Suprapubic skin (tissue), 4 donors: ENCODE data around the gene RAD23A. TPM values are rescaled to one million over a fixed set of nuclear protein-coding genes. Genes with fewer than 3 reads are reported as not detected.
"Not testable (repeated sequence)": the region's sequence is repeated elsewhere in the genome, so short reads cannot be mapped to it uniquely, and the experiment has no call there.

Experiments used
- DNase-seq, 2 donors: peaks; one replicate each; pipeline ENCODE4 v3.0.0-alpha.2; 2019; ENCODE audit warnings: low spot score in 2 of 2
- H3K27ac ChIP-seq: fragments of 200-600 bp; sonication (generic); one replicate; pipeline ENCODE4 v1.5.1; 2019
- H3K27me3 ChIP-seq: fragments of 200-600 bp; sonication (generic); one replicate; pipeline ENCODE4 v1.5.1; 2019
- H3K36me3 ChIP-seq: fragments of 200-600 bp; sonication (generic); one replicate; pipeline ENCODE4 v1.5.1; 2019
- H3K4me1 ChIP-seq: fragments of 200-600 bp; sonication (generic); one replicate; pipeline ENCODE4 v1.5.1; 2019
- H3K4me3 ChIP-seq: fragments of 200-600 bp; sonication (generic); one replicate; pipeline ENCODE4 v1.5.1; 2019; ENCODE audit warnings: mild to moderate bottlenecking
- H3K9me3 ChIP-seq: fragments of 200-600 bp; sonication (generic); one replicate; pipeline ENCODE4 v1.5.1; 2019
- CTCF ChIP-seq, 2 donors: fragments of 200-600 bp in 1 of 2; fragments of 450-650 bp in 1 of 2; sonication (generic) in 1 of 2; IDR thresholded peaks; one replicate each; pipeline ENCODE4 v1.5.1; 2016 to 2019; ENCODE audit warnings: antibody characterized with exemption in 2 of 2, mild to moderate bottlenecking in 1 of 2, moderate library complexity in 1 of 2
- EP300 ChIP-seq: sonication (generic); formaldehyde crosslinking; IDR thresholded peaks from one replicate; pipeline ENCODE4 v1.6.1; 2017; ENCODE audit warnings: antibody characterized with exemption
- POLR2A ChIP-seq, 2 donors: fragments of 450-650 bp; IDR thresholded peaks; one replicate each; pipeline ENCODE4 v1.6.1; 2017; ENCODE audit warnings: antibody characterized with exemption in 2 of 2, mild to moderate bottlenecking in 2 of 2, moderate library complexity in 2 of 2
- POLR2AphosphoS5 ChIP-seq, 3 donors: sonication (generic); formaldehyde crosslinking; IDR thresholded peaks; one replicate each; pipeline ENCODE4 v1.6.1; 2017; ENCODE audit warnings: antibody characterized with exemption in 3 of 3
- WGBS: methylation state at CpG from one replicate; pipeline ENCODE4 v1.1.5; 2018; 5-methylcytosine and 5-hydroxymethylcytosine counted together
- total RNA-seq, 4 donors: library from RNA; depleted of rRNA; stranded (reverse); fragments of >200 nt; gene quantifications; one replicate each; pipeline ENCODE4 v1.1.0, GENCODE V29; 2016

The RAD23A gene
- total RNA-seq, 4 donors from 2014 or later: 95.4 to 120 (median 109) TPM

GRCh38 chr19:12953138-12953798 lies 7.6 kb downstream of the RAD23A start:
- TF ChIP-seq CTCF (IDR thresholded peaks at IDR 0.05) (no peak), POLR2A (IDR thresholded peaks at IDR 0.05) (no peak), POLR2AphosphoS5 (IDR thresholded peaks at IDR 0.05) (no peak), EP300 (no peak)
- peaks cover 44% of the 10 kb centered on the region for H3K4me1 ChIP-seq
- WGBS: 59% methylated on average over 11 of the region's 11 CpGs
- H3K27me3 ChIP-seq: no peaks in the 10 kb centered on the region
- H3K27ac ChIP-seq: no peak overlapping the region
- no peak overlapping the region for H3K4me3 ChIP-seq
- no peaks in the 10 kb centered on the region for H3K9me3 ChIP-seq
- DNase-seq: no peak
- H3K36me3 ChIP-seq: peaks cover 64% of the 10 kb centered on the region

- Histone ChIP-seq H3K9me3 (no peaks in the 10 kb centered on the region), H3K4me3 (no peak overlapping the region), H3K27me3 (no peaks in the 10 kb centered on the region), H3K36me3 (peaks cover 57% of the 10 kb centered on the region), H3K27ac (peak overlapping the region; percentile 37), H3K4me1 (peaks cover 44% of the 10 kb centered on the region)
- WGBS: 38% methylated on average over 12 of the region's 12 CpGs
- TF ChIP-seq CTCF (IDR thresholded peaks at IDR 0.05) (no peak), EP300 (no peak), POLR2A (IDR thresholded peaks at IDR 0.05) (no peak), POLR2AphosphoS5 (IDR thresholded peaks at IDR 0.05) (no peak)
- no peak for DNase-seq
Observed at GRCh38 chr19:12953799-12954611, 8.3 kb downstream of the RAD23A start.

GRCh38 chr19:12954612-12954962 lies 8.9 kb downstream of the RAD23A start:
- DNase-seq: no peak
- H3K27ac ChIP-seq: peak overlapping the region; percentile 37
- no peaks in the 10 kb centered on the region for H3K27me3 ChIP-seq
- WGBS: 0% methylated on average over 1 of the region's 1 CpG
- peaks cover 44% of the 10 kb centered on the region for H3K4me1 ChIP-seq
- no peak overlapping the region for H3K4me3 ChIP-seq
- TF ChIP-seq POLR2AphosphoS5 (IDR thresholded peaks at IDR 0.05): no peak
- TF ChIP-seq CTCF (IDR thresholded peaks at IDR 0.05): no peak
- no peak for TF ChIP-seq EP300
- TF ChIP-seq POLR2A (IDR thresholded peaks at IDR 0.05): no peak
- no peaks in the 10 kb centered on the region for H3K9me3 ChIP-seq
- peaks cover 51% of the 10 kb centered on the region for H3K36me3 ChIP-seq

DNA sequence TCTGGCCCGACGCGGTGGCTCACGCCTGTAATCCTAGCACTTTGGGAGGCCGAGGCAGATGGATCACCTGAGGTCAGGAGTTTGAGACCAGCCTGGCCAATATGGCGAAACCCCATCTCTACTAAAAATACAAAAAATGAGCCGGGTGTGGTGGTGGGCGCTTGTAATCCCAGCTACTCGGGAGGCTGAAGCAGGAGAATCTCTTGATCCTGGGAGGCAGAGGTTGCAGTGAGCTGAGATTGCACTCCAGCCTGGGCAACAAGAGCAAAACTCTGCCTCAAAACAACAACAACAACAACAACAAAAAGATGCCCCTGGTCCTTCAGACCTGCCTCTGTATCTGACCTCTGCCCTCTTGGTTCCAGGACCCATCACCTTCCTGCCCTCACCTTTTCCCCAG lies 9.9 kb downstream of the RAD23A start:
- 89% methylated on average over 9 of the region's 9 CpGs for WGBS
- not testable (repeated sequence) for H3K27me3 ChIP-seq, H3K9me3 ChIP-seq, DNase-seq, H3K27ac ChIP-seq, H3K4me3 ChIP-seq
- Histone ChIP-seq H3K4me1 (peaks cover 44% of the 10 kb centered on the region), H3K36me3 (peaks cover 42% of the 10 kb centered on the region)

GRCh38 chr19:12955996-12956395 lies 10.3 kb downstream of the RAD23A start:
- Histone ChIP-seq H3K9me3 (no peaks in the 10 kb centered on the region), H3K27me3 (no peaks in the 10 kb centered on the region), H3K4me3 (peak overlapping the region; percentile 83), H3K27ac (peak overlapping the region; percentile 95), H3K4me1 (peaks cover 44% of the 10 kb centered on the region), H3K36me3 (peaks cover 38% of the 10 kb centered on the region)
- DNase-seq: no peak
- WGBS: 60% methylated on average over 12 of the region's 12 CpGs
- TF ChIP-seq EP300 (no peak), CTCF (IDR thresholded peaks at IDR 0.05) (no peak), POLR2AphosphoS5 (IDR thresholded peaks at IDR 0.05) (no peak), POLR2A (IDR thresholded peaks at IDR 0.05) (no peak)
